ENCODE data around the gene ZFAND6. TPM values are rescaled to one million over a fixed set of nuclear protein-coding genes. Genes with fewer than 3 reads are reported as not detected.

The ZFAND6 gene
- 168 TPM for total RNA-seq

GRCh38 chr15:80058851-80059785, at the start of gene ZFAND6:
ZFAND6 (plus strand) TSS chr15:80059676; CDS start chr15:80120345, 60,669 bp downstream.

GRCh38 chr15:80152896-80153876, 93.7 kb downstream of the ZFAND6 start, which contains the start of gene FAH:
FAH (plus strand) TSS chr15:80152999; CDS start chr15:80153055, 56 bp downstream.

Small RNAs within 50 kb of the gene (small RNA-seq; reads per million reads assigned to genes)
- not detected for gene RF00017

Other genes starting within 250 kb of the ZFAND6 start
- 17.1 TPM for gene MTHFS, start 162.7 kb upstream of the ZFAND6 start, total RNA-seq
- 3.0 TPM for gene BCL2A1, start 88.5 kb upstream of the ZFAND6 start, total RNA-seq
- 9.2 TPM for gene FAH, start 93.3 kb downstream of the ZFAND6 start, total RNA-seq
- gene CTXND1, start 192.5 kb downstream of the ZFAND6 start, total RNA-seq: 4.2 TPM